H1 (cell line): Measurements from ENCODE around the gene MRPS17.

Experiments
- ATF3 ChIP-seq: IDR thresholded peaks from 2 replicates; pipeline ENCODE4 v1.6.1; 2011; ENCODE audit warnings: low read depth, mild to moderate bottlenecking, low read length; ENCODE audit not compliant: insufficient read depth
- BRCA1 ChIP-seq: IDR thresholded peaks from 2 replicates; pipeline ENCODE4 v1.6.1; 2012; ENCODE audit warnings: low read depth, low read length, improper control_type of control experiment
- CBX5 ChIP-seq: fragments of 300-800, 300-1000 bp; sonication (generic); IDR thresholded peaks from 2 replicates; pipeline ENCODE4 v1.7.1; 2016; ENCODE audit warnings: antibody characterized with exemption, low read length, low read depth
- CTCF ChIP-seq, 3 experiments: IDR thresholded peaks; 1 replicate in 2 of 3; 2 replicates in 1 of 3; pipeline versions ENCODE4 v1.5.1 to v1.6.1; 2011; ENCODE audit warnings: low read length in 3 of 3, mild to moderate bottlenecking in 3 of 3, inconsistent platforms in 2 of 3, low read depth in 1 of 3, moderate library complexity in 1 of 3; ENCODE audit not compliant: insufficient read depth in 1 of 3; ENCODE audit errors: control extremely low read depth in 1 of 3
- EP300 ChIP-seq, 2 experiments: IDR thresholded peaks; 1 replicate in 1 of 2; 2 replicates in 1 of 2; pipeline ENCODE4 v1.6.1; 2011 to 2012; ENCODE audit warnings: low read depth in 2 of 2, low read length in 2 of 2, mild to moderate bottlenecking in 2 of 2, borderline replicate concordance in 1 of 2, inconsistent platforms in 1 of 2, moderate library complexity in 1 of 2
- EZH2 ChIP-seq: fragments of 200-600 bp; sonication (generic); IDR thresholded peaks from 2 replicates; pipeline ENCODE4 v1.7.1; 2012; ENCODE audit warnings: low read depth, mild to moderate bottlenecking, moderate library complexity, low read length, inconsistent platforms; ENCODE audit not compliant: severe bottlenecking
- POLR2A ChIP-seq, 2 experiments: IDR thresholded peaks; 1 replicate in 1 of 2; 2 replicates in 1 of 2; pipeline ENCODE4 v1.6.1; 2011; ENCODE audit warnings: low read depth in 2 of 2, low read length in 2 of 2, mild to moderate bottlenecking in 2 of 2; ENCODE audit errors: control extremely low read depth in 1 of 2
- POU5F1 ChIP-seq: IDR thresholded peaks from 2 replicates; pipeline ENCODE4 v1.6.1; 2011; ENCODE audit warnings: low read depth, mild to moderate bottlenecking, low read length, moderate library complexity
- RAD21 ChIP-seq, 2 experiments: IDR thresholded peaks in 1 of 2; conservative IDR thresholded peaks in 1 of 2; 2 replicates each; pipeline ENCODE4 v1.6.1; 2011; ENCODE audit warnings: low read depth in 2 of 2, low read length in 2 of 2, improper control_type of control experiment in 1 of 2, inconsistent platforms in 1 of 2, mild to moderate bottlenecking in 1 of 2, moderate library complexity in 1 of 2
- RXRA ChIP-seq: IDR thresholded peaks from 2 replicates; pipeline ENCODE4 v1.6.1; 2011; ENCODE audit warnings: low read depth, mild to moderate bottlenecking, low read length, moderate library complexity; ENCODE audit not compliant: insufficient read depth
- SIN3A ChIP-seq, 2 experiments: IDR thresholded peaks in 1 of 2; conservative IDR thresholded peaks in 1 of 2; 2 replicates each; pipeline ENCODE4 v1.6.1; 2011 to 2012; ENCODE audit warnings: low read length in 2 of 2, improper control_type of control experiment in 1 of 2, low read depth in 1 of 2, mild to moderate bottlenecking in 1 of 2
- TF ChIP-seq, protein P1 (sequence below): fragments of 300-600 bp; sonication (generic); IDR thresholded peaks from 2 replicates; pipeline ENCODE4 v1.7.1; 2012; ENCODE audit warnings: low read length, moderate library complexity, mild to moderate bottlenecking, inconsistent platforms; ENCODE audit not compliant: insufficient replicate concordance
- TF ChIP-seq, protein P2 (sequence below): IDR thresholded peaks from 2 replicates; pipeline ENCODE4 v1.6.1; 2012; ENCODE audit warnings: inconsistent platforms

GRCh38 chr7:55962014-55962413, 10.3 kb downstream of the MRPS17 start:
- TF ChIP-seq ATF3 (no peak), SIN3A (conservative IDR thresholded peaks at IDR 0.05 in 1 of 2, IDR thresholded peaks at IDR 0.05 in 1 of 2; ENCODE audit: low read depth in 1 of 2, low read length in 2 of 2) (no peak), BRCA1 (no peak), POLR2A (IDR thresholded peaks at IDR 0.05; ENCODE audit: control extremely low read depth in 1 of 2, low read depth in 2 of 2, low read length in 2 of 2) (no peak), CTCF (IDR thresholded peaks at IDR 0.05; ENCODE audit: control extremely low read depth in 1 of 3, insufficient read depth in 1 of 3, low read depth in 1 of 3, low read length in 3 of 3) (no peak), EP300 (IDR thresholded peaks at IDR 0.05; ENCODE audit: borderline replicate concordance in 1 of 2, low read depth in 2 of 2, low read length in 2 of 2) (no peak), EZH2 (no peak), RAD21 (IDR thresholded peaks at IDR 0.05 in 1 of 2, conservative IDR thresholded peaks at IDR 0.05 in 1 of 2; ENCODE audit: low read depth in 2 of 2, low read length in 2 of 2) (no peak), RXRA (no peak), CBX5 (no peak), POU5F1 (no peak)
- TF ChIP-seq, protein P1, sequence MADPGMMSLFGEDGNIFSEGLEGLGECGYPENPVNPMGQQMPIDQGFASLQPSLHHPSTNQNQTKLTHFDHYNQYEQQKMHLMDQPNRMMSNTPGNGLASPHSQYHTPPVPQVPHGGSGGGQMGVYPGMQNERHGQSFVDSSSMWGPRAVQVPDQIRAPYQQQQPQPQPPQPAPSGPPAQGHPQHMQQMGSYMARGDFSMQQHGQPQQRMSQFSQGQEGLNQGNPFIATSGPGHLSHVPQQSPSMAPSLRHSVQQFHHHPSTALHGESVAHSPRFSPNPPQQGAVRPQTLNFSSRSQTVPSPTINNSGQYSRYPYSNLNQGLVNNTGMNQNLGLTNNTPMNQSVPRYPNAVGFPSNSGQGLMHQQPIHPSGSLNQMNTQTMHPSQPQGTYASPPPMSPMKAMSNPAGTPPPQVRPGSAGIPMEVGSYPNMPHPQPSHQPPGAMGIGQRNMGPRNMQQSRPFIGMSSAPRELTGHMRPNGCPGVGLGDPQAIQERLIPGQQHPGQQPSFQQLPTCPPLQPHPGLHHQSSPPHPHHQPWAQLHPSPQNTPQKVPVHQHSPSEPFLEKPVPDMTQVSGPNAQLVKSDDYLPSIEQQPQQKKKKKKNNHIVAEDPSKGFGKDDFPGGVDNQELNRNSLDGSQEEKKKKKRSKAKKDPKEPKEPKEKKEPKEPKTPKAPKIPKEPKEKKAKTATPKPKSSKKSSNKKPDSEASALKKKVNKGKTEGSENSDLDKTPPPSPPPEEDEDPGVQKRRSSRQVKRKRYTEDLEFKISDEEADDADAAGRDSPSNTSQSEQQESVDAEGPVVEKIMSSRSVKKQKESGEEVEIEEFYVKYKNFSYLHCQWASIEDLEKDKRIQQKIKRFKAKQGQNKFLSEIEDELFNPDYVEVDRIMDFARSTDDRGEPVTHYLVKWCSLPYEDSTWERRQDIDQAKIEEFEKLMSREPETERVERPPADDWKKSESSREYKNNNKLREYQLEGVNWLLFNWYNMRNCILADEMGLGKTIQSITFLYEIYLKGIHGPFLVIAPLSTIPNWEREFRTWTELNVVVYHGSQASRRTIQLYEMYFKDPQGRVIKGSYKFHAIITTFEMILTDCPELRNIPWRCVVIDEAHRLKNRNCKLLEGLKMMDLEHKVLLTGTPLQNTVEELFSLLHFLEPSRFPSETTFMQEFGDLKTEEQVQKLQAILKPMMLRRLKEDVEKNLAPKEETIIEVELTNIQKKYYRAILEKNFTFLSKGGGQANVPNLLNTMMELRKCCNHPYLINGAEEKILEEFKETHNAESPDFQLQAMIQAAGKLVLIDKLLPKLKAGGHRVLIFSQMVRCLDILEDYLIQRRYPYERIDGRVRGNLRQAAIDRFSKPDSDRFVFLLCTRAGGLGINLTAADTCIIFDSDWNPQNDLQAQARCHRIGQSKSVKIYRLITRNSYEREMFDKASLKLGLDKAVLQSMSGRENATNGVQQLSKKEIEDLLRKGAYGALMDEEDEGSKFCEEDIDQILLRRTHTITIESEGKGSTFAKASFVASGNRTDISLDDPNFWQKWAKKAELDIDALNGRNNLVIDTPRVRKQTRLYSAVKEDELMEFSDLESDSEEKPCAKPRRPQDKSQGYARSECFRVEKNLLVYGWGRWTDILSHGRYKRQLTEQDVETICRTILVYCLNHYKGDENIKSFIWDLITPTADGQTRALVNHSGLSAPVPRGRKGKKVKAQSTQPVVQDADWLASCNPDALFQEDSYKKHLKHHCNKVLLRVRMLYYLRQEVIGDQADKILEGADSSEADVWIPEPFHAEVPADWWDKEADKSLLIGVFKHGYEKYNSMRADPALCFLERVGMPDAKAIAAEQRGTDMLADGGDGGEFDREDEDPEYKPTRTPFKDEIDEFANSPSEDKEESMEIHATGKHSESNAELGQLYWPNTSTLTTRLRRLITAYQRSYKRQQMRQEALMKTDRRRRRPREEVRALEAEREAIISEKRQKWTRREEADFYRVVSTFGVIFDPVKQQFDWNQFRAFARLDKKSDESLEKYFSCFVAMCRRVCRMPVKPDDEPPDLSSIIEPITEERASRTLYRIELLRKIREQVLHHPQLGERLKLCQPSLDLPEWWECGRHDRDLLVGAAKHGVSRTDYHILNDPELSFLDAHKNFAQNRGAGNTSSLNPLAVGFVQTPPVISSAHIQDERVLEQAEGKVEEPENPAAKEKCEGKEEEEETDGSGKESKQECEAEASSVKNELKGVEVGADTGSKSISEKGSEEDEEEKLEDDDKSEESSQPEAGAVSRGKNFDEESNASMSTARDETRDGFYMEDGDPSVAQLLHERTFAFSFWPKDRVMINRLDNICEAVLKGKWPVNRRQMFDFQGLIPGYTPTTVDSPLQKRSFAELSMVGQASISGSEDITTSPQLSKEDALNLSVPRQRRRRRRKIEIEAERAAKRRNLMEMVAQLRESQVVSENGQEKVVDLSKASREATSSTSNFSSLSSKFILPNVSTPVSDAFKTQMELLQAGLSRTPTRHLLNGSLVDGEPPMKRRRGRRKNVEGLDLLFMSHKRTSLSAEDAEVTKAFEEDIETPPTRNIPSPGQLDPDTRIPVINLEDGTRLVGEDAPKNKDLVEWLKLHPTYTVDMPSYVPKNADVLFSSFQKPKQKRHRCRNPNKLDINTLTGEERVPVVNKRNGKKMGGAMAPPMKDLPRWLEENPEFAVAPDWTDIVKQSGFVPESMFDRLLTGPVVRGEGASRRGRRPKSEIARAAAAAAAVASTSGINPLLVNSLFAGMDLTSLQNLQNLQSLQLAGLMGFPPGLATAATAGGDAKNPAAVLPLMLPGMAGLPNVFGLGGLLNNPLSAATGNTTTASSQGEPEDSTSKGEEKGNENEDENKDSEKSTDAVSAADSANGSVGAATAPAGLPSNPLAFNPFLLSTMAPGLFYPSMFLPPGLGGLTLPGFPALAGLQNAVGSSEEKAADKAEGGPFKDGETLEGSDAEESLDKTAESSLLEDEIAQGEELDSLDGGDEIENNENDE: no peak
- TF ChIP-seq, protein P2, sequence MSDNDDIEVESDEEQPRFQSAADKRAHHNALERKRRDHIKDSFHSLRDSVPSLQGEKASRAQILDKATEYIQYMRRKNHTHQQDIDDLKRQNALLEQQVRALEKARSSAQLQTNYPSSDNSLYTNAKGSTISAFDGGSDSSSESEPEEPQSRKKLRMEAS: no peak
